IPS-NIHi7 (cell line): ENCODE measurements around the gene NLRP10.
"Not testable (repeated sequence)": the region's sequence is repeated elsewhere in the genome, so short reads cannot be mapped to it uniquely, and the experiment has no call there.

ENCODE experiments used
- DNase-seq: peaks from one replicate; pipeline ENCODE4 v3.0.0; 2012; ENCODE audit warnings: mixed read lengths; ENCODE audit errors: extremely low spot score

NLRP10 gene

GRCh38 chr11:7965386-7965785, at the start of gene NLRP10:
NLRP10 (minus strand) TSS chr11:7965447; CDS start chr11:7963495, 1,952 bp downstream.
- no peak for DNase-seq

GRCh38 chr11:8013833-8014232, 48.6 kb upstream of the NLRP10 start:
- no peak for DNase-seq

- DNase-seq: no peak
These were observed 46.8 kb upstream of the NLRP10 start for GRCh38 chr11:8011981-8012444.

- DNase-seq: no peak
These were observed 46.1 kb upstream of the NLRP10 start for GRCh38 chr11:8011371-8011770.

GRCh38 chr11:8009856-8010255, 44.6 kb upstream of the NLRP10 start:
- DNase-seq: no peak

GRCh38 chr11:8008212-8008611, 43.0 kb upstream of the NLRP10 start:
- no peak for DNase-seq

GRCh38 chr11:8006349-8006977, 41.2 kb upstream of the NLRP10 start:
- peak; percentile 85 for DNase-seq

GRCh38 chr11:8005556-8005955, 40.3 kb upstream of the NLRP10 start:
- no peak for DNase-seq

GRCh38 chr11:8004008-8004407, 38.8 kb upstream of the NLRP10 start:
- no peak for DNase-seq

GRCh38 chr11:8003187-8003586, 37.9 kb upstream of the NLRP10 start:
- DNase-seq: no peak

- DNase-seq: no peak
These were observed 37.4 kb upstream of the NLRP10 start for GRCh38 chr11:8002676-8003075.

- DNase-seq: no peak
These were observed 35.1 kb upstream of the NLRP10 start for GRCh38 chr11:8000390-8000789.

GRCh38 chr11:7999795-8000194, 34.5 kb upstream of the NLRP10 start:
- no peak for DNase-seq

- no peak for DNase-seq
These were observed 29.5 kb upstream of the NLRP10 start for GRCh38 chr11:7994581-7995278.

- not testable (repeated sequence) for DNase-seq
These were observed 22.3 kb upstream of the NLRP10 start for GRCh38 chr11:7987560-7987883.

GRCh38 chr11:7986768-7987559, 21.7 kb upstream of the NLRP10 start, which contains the start of gene EIF3F:
EIF3F (plus strand) TSS chr11:7987337; CDS start chr11:7987353, 16 bp downstream.
- peak; percentile 95 for DNase-seq

GRCh38 chr11:7983832-7984590, 18.8 kb upstream of the NLRP10 start:
- DNase-seq: no peak

GRCh38 chr11:7982582-7983119, 17.4 kb upstream of the NLRP10 start:
- DNase-seq: no peak

GRCh38 chr11:7981619-7982157, 16.4 kb upstream of the NLRP10 start:
- no peak for DNase-seq

- DNase-seq: no peak
These were observed 12.1 kb upstream of the NLRP10 start for GRCh38 chr11:7977232-7977917.

GRCh38 chr11:7974668-7975067, 9.4 kb upstream of the NLRP10 start:
- DNase-seq: no peak
